Brain pericyte (primary cell): ENCODE measurements around the gene CASK.

Experiments used
- DNase-seq: peaks from one replicate; pipeline ENCODE4 v3.0.0-alpha.2; 2012; ENCODE audit warnings: low read depth, low spot score

Gene CASK

DNA sequence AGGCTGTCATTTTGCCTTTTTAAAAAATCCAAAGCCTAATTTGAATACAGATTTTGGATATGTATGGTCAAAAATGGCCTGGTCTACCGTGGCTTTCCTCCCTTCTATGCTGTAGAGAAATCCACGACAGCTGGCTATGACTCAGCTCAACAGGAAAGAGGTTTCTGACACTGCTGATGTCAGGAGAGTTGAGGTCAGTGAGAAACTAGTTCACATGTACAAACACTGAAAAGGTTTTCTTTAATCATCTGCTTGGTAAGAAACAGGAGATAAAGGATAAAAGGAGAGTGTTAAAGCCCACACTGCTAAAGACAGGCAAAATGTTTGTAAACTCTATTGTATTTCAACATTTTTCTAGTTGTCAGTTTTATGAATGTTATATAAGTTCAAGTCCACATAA is 362.3 kb downstream of the CASK start:
- peak; percentile 61 for DNase-seq

DNA sequence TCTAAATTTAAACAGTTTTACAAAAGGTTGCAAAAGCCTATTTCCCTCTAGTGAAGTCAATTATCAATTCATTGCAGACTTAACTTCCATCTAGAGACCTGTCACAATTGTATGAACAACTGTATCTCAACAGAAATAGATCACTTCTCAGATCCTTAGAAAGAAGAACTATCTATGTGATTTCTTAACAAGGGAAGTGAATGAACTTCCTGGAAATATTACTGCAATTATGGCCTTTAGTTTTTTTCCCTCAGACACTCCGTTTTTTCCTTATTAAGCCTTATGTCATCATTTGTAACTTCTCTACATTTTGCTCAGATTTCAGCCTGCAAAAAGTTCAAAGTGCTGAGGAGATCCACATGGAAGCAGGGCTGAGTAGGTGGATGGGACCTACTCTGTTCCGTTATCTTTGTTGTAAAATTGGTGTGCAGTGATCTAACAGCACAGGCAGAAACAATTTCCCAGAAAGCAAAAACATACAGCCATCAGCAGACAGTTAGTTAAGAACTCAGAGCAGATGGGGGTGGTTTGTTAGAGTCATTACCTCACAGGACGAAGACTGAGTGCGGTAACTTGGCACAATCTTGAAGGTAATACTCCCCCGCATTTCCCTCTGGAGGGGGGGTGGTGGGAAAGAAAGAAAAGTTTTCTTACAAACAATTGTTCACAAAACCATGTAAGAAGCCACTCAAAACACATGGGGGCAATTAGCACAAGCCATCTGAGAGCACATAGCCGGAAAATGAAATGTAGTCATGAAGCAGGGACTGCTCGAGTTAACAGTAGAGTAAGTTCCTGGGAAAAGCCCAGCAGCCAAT is 363.9 kb downstream of the CASK start:
- peak; percentile 40 for DNase-seq

DNA sequence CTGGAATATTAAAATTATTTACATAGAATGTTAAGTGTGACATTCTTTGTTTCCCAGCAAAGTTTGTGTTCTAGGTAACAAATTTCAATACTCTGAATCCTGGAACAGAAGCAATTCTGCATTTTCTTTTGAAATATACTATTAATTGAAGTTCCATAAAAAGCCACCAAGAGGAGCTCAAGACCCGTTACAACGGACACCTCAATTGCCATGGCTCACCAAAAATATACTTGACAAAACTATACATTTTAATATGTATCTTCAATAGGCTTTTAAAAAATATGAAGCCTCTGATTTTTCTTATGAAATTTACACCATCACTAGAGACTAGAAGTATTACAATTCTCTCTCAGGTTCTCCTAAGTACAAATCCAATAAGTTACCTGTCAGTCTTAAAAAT is 364.8 kb downstream of the CASK start:
- no peak for DNase-seq

DNA sequence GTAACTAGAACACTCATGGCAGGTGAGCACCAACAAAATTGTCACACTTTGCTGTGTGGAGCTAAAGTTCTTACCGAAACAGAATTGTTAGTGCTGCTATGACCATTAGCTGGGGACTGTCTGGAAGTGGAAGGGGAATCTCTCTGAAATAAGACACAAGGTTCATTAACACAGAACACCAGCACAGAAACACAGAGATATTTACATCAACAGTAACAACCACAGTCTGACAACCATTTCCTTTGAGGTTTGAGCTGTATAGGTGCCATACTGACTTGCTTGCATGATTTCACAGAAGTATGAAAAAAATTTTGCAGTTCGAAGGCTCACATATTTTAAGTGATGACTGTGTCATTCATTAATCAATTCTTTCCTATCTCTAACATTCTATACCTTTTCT is 366.4 kb downstream of the CASK start:
- no peak for DNase-seq

DNA sequence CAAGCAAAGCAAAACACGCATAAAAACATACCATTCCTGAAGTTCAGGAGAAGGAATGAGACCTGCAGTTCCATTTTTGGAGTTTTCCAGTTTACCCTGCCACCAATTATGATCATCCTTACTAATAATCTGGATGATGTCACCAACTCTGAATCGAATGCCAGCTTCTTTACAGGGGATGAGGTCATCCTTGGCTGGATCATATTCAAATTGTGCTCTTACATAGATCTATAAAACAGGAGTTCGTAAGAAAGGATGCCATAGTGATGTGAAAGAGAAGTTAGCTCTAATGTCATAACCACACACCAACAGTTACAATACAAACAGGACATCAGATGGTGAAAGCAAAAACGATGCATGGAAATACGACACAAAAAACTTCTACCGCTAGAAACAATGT is 369.7 kb downstream of the CASK start:
- DNase-seq, result no peak

DNA sequence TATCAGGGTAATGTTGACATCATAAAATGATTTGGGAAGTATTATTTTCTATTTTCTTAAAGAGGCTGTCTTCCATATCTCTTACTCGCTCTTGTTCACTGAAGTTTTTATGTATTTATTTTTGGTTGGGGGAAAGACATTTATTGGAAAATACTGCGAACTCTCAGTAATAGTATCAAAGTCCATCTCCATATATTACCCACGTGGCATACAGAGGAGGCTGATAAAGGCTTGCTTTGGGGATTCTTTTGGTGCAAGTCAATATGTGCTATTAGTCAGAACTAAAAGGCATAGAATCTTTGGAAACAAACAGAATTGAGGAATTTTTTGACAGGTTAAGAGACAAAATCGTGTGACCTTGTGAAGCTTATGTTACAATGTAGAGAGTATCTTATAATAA is 374.9 kb downstream of the CASK start:
- DNase-seq, result no peak

DNA sequence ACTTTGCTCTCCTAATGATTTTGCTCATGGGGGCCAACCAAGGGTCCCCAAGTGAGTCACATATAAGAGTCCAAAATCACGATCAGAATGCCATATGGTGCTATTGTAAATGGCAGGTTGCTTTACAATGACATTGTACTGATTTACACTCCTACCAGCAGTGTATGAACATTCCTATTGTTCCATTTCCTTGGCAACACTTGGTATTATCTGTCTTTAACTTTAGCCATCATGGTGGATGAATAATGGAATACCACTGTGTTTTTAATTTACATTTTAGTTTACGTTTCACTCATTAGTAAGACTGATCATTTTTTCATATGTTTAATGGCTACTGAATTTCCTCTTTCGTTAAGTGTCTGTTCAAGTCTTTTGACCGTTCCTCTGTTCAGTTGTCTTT is 379.7 kb downstream of the CASK start:
- no peak for DNase-seq

DNA sequence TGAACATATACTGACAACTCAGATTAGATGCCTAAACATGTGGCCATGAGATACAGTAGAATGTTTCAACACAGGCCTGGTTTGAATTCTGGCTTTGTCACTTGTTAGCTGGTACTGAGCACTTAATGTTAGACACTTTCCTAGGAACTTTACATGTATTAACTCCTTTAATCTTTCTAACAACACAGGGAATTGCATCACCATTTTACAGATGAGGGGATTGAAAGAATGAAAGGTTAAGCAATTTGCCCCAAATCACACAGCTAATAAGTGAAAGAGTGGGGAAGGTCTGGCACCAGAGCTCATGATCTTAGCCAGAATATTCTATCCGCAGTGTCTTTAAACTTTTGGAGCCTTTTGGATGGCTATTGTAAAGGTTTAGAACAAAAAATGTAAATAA is 380.3 kb downstream of the CASK start:
- no peak for DNase-seq

DNA sequence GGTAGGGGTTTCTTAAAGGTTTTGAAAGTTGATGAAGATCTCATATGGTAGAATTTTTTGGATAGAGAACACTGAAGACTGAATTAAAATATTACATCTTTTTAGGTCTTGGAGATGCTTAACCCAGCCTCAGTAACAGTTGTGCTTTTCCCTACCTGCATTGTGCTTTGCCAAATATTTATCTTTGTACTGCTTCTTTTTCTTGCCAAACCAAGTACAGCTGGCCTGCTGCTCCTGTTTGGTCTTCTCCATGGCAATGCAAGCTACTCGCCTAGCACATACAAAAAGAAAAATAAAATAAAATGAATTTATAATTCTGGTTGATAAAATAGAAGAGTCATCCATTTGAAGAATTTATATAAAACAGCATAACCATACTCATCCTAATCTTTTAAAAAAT is 380.8 kb downstream of the CASK start:
- DNase-seq, result no peak

DNA sequence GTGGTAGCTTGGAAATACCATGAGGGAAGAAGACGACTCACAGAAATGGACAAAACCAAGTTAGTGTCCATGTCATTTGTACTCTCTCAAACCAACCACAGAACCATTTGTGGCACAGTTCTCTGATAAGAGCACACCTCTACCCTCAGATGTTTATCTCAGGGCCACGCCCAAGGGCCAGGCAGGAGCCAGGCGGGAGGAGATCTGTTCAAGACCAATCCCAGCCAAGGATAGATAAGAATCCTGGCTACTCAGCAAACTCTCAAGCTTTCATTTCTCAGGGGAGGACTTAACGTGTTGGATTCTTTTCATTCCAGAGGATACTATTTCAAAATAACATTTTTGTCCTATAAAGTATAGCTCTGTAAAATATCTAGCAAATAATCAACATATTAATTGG is 381.2 kb downstream of the CASK start:
- DNase-seq, result no peak

DNA sequence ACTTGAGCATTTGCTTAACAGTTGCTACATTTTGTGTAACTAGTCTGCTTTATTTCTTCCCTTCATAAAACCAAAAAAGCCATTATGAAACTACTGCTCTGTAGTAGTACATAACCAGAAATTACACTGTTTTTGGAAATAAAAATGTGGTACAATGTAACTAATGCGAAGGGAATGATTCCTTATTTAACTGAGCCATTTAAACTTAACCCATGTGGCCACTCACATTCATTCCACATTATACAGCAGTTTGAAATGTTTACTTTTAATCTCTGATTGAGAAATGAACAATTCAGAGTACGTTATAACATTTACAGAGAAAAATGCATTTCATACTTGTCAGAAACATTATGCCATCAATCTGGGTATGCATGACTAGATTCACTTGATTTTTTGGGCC is 382.0 kb downstream of the CASK start:
- DNase-seq, result no peak

DNA sequence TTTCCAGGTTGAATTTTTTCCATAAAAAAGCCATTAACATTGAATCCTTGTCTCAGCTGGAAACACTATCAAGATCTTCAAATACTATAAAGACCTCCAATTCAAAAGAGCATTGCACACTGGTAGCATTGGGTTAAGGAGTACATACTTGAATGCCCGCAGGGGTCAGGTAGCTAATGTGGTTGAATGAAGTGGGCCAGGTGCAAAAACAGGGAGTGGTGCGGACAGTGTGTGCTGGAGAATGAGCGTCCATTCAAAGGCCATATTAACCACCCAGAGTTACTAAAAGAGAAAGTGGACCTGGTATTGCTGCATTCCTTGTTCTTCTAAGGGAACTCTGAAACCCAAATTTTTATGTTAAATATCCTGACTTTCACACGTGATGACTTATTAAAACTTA is 384.6 kb downstream of the CASK start:
- DNase-seq, result no peak

DNA sequence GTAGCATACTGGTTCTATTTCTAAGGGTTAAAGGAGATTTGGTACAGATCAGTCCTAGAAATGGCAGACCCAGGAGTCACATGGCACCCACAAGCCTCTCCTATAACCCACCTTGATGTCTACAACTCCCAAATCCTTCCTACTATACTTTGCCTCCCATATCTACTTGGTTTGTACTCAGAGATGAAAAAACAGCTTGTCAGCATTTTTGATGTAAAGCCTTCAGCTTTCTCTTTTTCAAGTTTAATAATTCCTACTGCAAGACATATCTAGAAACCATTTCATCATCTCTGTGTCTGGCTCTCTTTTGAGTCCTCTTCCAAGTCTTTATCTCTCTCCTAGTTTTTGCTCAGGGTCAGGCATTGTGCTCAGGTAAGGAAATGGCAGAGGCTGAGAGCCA is 393.3 kb downstream of the CASK start:
- DNase-seq, result no peak

DNA sequence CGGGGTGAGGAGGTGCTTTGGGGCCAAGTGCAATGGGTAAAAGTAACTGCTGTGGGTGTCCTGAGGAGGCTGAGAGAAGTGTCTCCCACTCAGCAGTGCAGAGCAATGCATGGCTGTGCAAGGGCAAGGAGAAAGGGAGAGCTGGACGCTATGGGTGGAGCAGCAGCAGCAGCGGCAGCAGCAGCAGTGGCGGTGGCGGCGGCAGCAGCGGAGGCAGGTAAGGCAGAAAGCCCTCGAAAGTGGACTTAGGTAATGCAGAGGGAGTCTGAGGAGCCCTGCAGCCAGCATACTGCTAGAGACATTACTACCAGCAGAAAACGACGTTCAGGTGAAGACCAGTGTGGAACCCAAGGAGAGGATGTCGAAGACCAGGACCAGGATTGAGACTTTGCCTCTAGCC is 394.1 kb downstream of the CASK start:
- no peak for DNase-seq

DNA sequence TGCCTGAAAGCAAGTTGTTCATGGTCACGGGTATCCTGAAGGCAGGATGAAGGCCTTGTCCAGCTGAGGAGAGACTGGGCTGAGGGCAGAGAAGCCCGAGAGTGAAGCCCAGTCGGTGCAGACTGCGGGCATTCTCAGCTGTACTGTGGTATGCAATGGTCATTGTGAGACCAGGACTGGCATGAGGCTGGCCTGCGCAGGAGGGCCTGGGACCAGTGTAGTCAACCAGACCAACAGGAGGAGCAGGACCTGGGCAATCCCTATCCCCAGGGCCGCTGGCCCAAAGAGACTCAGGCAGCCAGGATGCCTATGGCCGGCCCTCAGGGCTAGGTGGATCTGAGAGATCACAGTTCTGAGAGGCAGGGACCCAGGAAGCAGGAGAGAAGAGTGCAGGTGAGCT is 394.6 kb downstream of the CASK start:
- DNase-seq, result no peak

DNA sequence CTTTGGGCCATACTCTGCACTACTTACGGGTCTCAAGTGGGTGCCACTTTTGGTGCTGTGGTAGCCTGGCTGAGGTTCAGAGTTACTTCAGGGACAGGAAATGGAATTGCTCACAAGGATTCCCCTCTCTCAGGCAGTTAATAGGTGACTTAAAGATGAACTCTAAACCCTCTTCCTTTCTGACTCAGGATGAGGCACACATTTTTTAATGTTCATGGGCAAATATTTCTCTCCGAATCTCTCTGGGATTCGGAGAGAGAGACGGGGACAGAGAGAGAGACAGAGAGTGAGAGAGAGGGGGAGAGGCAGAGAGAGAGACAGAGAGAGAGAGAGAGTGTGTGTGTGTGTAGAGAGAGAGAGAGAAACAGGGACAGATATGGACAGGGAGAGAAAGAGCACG is 396.4 kb downstream of the CASK start:
- no peak for DNase-seq

DNA sequence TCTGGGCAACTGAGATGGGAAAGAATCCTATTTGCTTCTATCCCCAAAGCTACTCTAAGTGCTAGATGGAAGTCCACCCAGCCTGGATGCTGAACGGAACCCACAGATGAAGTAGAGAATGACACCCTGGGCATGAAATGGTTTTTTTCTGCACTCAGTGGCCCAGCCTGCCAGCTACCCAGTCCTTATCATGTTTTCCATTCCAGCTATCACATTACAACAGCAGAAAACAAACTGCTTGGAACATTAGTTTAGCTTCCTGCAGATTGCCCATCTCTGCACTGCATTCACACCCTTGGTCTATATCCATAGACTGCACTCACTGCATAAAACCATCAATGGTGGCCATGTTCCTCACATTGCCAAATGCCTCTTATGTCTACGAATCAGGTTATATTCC is 397.1 kb downstream of the CASK start:
- no peak for DNase-seq

DNA sequence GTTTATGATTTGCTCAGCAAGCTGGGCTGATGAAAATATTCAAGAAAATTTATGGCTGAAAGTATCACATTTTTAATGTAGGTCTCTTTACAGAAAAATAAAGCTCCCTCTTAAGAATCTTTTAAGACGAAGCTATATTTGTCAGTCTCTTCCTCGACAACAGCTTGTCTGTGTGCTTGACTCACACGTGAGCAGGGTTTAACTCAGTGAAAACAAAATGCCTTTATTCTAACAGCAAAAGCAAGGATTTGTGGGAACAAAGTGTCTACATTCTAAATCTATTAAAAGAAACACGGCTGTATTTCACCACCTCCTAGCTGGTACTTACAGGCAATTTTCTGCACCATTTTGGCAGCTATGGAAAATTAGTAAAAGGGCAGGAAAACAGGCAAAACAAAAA is 400.7 kb downstream of the CASK start:
- DNase-seq, result no peak

DNA sequence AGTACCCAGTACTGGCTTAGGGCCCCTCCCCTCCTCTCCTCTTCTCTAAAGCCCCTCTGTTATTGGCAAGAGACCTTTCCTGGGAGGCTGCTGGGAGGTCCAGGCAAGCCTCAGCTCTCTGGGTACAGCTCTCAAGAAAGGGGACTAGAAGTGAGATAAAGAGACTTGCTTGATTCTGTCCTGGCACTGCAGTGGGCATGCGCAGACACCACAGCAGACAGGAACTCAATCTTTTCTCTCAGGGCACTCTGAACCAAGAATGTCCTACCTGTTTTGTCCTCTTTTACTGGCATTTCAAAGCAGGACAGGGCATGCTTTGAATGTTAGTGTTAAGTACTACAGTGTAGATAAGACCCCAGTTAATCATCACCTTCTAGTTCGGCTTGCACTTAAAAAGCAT is 401.3 kb downstream of the CASK start:
- DNase-seq, result no peak

DNA sequence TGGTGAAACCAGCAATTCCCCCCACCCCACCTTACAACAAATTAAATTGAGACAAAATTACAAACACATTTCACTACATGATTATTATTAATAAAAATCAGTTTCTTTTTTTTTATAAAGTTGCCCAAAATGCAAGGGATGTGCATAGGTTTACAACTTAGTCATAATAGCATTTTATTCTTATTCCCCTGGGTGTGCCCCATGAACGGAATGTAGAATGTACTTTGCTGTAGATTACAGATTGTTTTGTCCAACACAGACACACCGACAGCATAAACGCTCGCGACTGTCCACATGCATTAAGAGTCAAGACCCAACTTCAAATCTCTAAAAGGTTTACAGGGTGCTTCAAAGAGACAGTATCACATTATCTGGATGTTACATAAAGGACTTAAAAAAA is 403.9 kb downstream of the CASK start:
- DNase-seq, result no peak

DNA sequence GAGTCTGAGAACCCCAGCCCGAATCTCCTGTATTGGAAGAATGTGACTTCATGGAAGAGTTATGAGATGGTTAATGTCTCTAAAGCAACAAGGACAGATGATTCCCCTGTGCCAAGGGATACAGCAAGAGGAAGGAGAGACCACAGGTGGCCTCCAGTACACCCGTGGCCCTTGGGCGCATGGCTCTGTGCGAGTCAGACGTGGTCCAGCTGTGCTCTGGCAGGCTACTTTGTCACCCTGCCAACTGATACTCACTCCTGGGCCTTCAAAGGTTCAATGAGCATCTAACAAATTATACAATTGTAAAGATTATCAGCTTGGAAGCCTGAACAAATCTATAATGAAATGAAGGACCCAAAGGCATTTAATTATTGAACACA is 404.5 kb downstream of the CASK start:
- DNase-seq, result no peak

DNA sequence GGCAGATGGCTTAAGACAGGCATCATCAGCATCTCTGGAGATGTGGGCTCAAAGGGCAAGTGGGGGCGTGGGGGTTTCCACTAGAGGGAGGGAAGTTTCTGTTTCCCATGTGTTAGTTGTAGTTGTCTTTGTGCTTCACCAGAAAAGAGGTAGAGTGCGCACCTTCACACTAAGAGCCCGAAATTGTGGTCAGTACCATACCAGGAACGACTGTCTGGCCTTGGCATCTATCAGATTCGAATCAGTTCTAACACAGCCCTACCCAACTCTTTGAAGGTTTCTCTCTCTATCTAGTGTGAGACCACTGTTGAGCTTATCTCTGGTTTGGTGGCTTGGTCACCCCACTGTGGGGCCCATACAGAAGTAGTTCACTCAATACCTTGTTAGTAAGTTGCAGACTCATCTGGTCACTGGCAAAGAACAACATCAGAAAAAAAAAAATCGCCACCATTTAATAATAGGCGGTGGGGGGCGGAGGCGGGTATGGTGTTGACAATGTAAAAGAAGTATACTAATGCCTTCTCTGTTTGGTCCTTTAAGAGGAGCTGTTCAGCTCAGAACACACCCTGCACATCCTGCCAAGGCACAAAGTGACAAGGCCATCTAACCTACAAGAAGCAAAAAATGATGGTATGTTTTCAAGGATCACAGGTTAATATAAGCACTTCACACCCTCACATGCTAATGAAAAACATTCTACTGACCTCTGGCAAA is 405.1 kb downstream of the CASK start:
- no peak for DNase-seq

DNA sequence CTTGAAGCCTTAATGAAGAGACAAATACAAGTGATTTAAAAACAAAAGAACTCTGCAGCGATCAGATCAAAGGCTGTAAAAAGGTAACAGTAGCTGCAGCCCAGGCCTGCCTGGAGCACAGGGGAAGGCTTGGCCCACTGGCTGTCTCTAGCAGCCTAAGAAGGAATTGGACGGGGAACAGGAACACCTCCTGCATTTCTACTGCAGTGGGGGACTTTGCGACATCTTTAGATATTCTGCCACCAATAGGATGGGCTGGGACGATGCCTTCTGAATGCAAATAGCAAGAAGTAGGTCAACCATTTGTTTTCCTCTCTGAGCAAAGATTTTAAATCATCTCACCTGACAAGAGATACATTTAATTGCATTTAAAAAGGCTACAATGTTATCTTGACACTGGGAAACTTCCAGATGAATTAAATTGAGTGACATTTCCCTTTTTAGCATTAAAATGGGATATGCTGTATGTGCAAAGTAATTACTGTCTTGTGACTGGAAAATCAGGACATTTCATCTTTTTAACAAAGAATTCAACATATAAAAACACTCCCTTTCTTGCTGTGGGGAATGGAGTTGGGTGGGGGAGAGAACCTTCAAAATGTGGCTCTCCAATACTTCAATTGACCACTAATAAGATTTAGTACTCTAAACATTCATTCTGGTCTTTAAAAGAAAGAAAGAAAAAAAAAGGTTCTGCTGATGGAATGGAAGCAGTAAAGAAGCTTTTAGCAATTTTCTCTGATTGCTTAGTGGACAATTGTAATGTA is 406.2 kb downstream of the CASK start:
- DNase-seq, result no peak
